HepG2 (cell line): Measurements from ENCODE around the gene BAG5. TPM values are rescaled to one million over a fixed set of nuclear protein-coding genes. Genes with fewer than 3 reads are reported as not detected.

Experiments
- CAMTA2 ChIP-seq: sonication (generic); formaldehyde crosslinking; IDR thresholded peaks from 2 replicates; pipeline ENCODE4 v1.4.0; 2020; ENCODE audit warnings: mild to moderate bottlenecking, missing genetic modification reagents, borderline replicate concordance
- CREB1 ChIP-seq, 2 experiments: fragments of 450-650 bp in 1 of 2; IDR thresholded peaks; 2 replicates each; pipeline ENCODE4 v1.6.1; 2016 to 2017; ENCODE audit warnings: control low read depth in 1 of 2, mild to moderate bottlenecking in 1 of 2, missing compliant biosample characterization in 1 of 2, missing genetic modification characterization in 1 of 2
- GABPB1 ChIP-seq: IDR thresholded peaks from 2 replicates; pipeline ENCODE4 v1.6.1; 2016; ENCODE audit warnings: mild to moderate bottlenecking, missing genetic modification reagents, moderate library complexity, missing compliant biosample characterization
- HDAC1 ChIP-seq: sonication (generic); formaldehyde crosslinking; IDR thresholded peaks from 2 replicates; pipeline ENCODE4 v1.5.1; 2020; ENCODE audit warnings: mild to moderate bottlenecking, missing genetic modification reagents
- HES4 ChIP-seq: sonication (generic); formaldehyde crosslinking; IDR thresholded peaks from 2 replicates; pipeline ENCODE4 v1.9.0; 2021; ENCODE audit warnings: mild to moderate bottlenecking, missing genetic modification reagents, borderline replicate concordance
- HIVEP1 ChIP-seq: sonication (generic); formaldehyde crosslinking; IDR thresholded peaks from 2 replicates; pipeline ENCODE4 v1.4.0; 2020; ENCODE audit warnings: mild to moderate bottlenecking, missing genetic modification reagents
- HNF4A ChIP-seq: sonication (generic); formaldehyde crosslinking; IDR thresholded peaks from 2 replicates; pipeline ENCODE4 v1.4.0; 2020; ENCODE audit warnings: missing genetic modification reagents
- IRX3 ChIP-seq: sonication (generic); formaldehyde crosslinking; IDR thresholded peaks from 2 replicates; pipeline ENCODE4 v1.8.1; 2023; ENCODE audit warnings: mild to moderate bottlenecking, low read depth, missing genetic modification reagents, borderline replicate concordance
- KLF15 ChIP-seq: sonication (generic); formaldehyde crosslinking; IDR thresholded peaks from 2 replicates; pipeline ENCODE4 v1.8.1; 2023; ENCODE audit warnings: borderline replicate concordance, mild to moderate bottlenecking, inconsistent platforms, missing genetic modification reagents, mixed read lengths
- PAF1 ChIP-seq: IDR thresholded peaks from 2 replicates; pipeline ENCODE4 v1.6.1; 2016; ENCODE audit warnings: missing genetic modification reagents, missing compliant biosample characterization
- RBFOX2 ChIP-seq: fragments of 200-400 bp; formaldehyde crosslinking; IDR thresholded peaks from 2 replicates; pipeline ENCODE4 v1.6.1; 2017; ENCODE audit warnings: low read depth, mild to moderate bottlenecking, low read length
- RXRA ChIP-seq: sonication (generic); formaldehyde crosslinking; IDR thresholded peaks from 2 replicates; pipeline ENCODE4 v1.5.1; 2020; ENCODE audit warnings: missing genetic modification reagents
- SRSF1 ChIP-seq: fragments of 200-400 bp; formaldehyde crosslinking; optimal IDR thresholded peaks from 2 replicates; pipeline ENCODE3; 2017; ENCODE audit warnings: mild to moderate bottlenecking, low read depth, low read length, moderate library complexity
- THAP9 ChIP-seq: sonication (generic); formaldehyde crosslinking; IDR thresholded peaks from 2 replicates; pipeline ENCODE4; 2020; ENCODE audit warnings: missing genetic modification reagents, mild to moderate bottlenecking, borderline replicate concordance
- ZBTB7A ChIP-seq: sonication (generic); formaldehyde crosslinking; IDR thresholded peaks from 2 replicates; pipeline ENCODE4 v1.8.0; 2022; ENCODE audit warnings: mild to moderate bottlenecking, missing genetic modification reagents
- ZFX ChIP-seq: sonication (generic); formaldehyde crosslinking; IDR thresholded peaks from 2 replicates; pipeline ENCODE4 v1.4.0; 2020; ENCODE audit warnings: mild to moderate bottlenecking, low read depth, missing genetic modification reagents, moderate library complexity
- ZMAT3 ChIP-seq: sonication (generic); formaldehyde crosslinking; conservative IDR thresholded peaks from 2 replicates; pipeline ENCODE4 v1.7.0; 2021; ENCODE audit warnings: missing genetic modification reagents
- ZNF317 ChIP-seq: sonication (generic); formaldehyde crosslinking; IDR thresholded peaks from 2 replicates; pipeline ENCODE4 v1.5.0; 2020; ENCODE audit warnings: mild to moderate bottlenecking, missing genetic modification reagents
- ZNF33B ChIP-seq: sonication (generic); formaldehyde crosslinking; IDR thresholded peaks from 2 replicates; pipeline ENCODE4 v1.5.1; 2020; ENCODE audit warnings: mild to moderate bottlenecking, missing genetic modification reagents
- ZNF468 ChIP-seq: sonication (generic); formaldehyde crosslinking; IDR thresholded peaks from 2 replicates; pipeline ENCODE4 v1.8.0; 2022; ENCODE audit warnings: mild to moderate bottlenecking, moderate library complexity, missing genetic modification reagents
- ZNF501 ChIP-seq: sonication (generic); formaldehyde crosslinking; IDR thresholded peaks from 2 replicates; pipeline ENCODE4 v1.5.1; 2020; ENCODE audit warnings: mild to moderate bottlenecking, moderate library complexity, missing genetic modification reagents
- ZNF724P ChIP-seq: sonication (generic); formaldehyde crosslinking; IDR thresholded peaks from 2 replicates; pipeline ENCODE4 v1.8.0; 2022; ENCODE audit warnings: missing genetic modification reagents, borderline replicate concordance
- ZNF747 ChIP-seq: sonication (generic); formaldehyde crosslinking; IDR thresholded peaks from 2 replicates; pipeline ENCODE4 v1.8.1; 2023; ENCODE audit warnings: missing genetic modification reagents, mild to moderate bottlenecking, borderline replicate concordance
- ZNF768 ChIP-seq: sonication (generic); formaldehyde crosslinking; IDR thresholded peaks from 2 replicates; pipeline ENCODE4 v1.4.0; 2020; ENCODE audit warnings: missing genetic modification reagents
- ZNF776 ChIP-seq: sonication (generic); formaldehyde crosslinking; IDR thresholded peaks from 2 replicates; pipeline ENCODE4 v1.4.0; 2020; ENCODE audit warnings: mild to moderate bottlenecking, missing genetic modification reagents
- polyA plus RNA-seq, 8 experiments: library from polyadenylated mRNA; depleted of rRNA in 3 of 8; stranded (reverse) in 7 of 8; unstranded in 1 of 8; fragments of >200 nt; fragmentation: Illumina TruSeq in 4 of 8; extraction: Trizol in 4 of 8; gene quantifications; 2 replicates each; pipeline versions ENCODE4 v1.2.1 to v1.2.3, GENCODE V29; 2011 to 2016; ENCODE audit warnings: low read depth in 4 of 8, missing spikeins in 1 of 8, mixed read lengths in 1 of 8; ENCODE audit not compliant: insufficient read depth in 1 of 8
- total RNA-seq, 5 experiments: library from RNA; depleted of rRNA; stranded (reverse); fragments of >200 nt; fragmentation: Illumina TruSeq; extraction: Trizol; gene quantifications; 2 replicates each; pipeline ENCODE4 v1.2.3, GENCODE V29; 2016; ENCODE audit warnings: low read depth in 1 of 5
- TF ChIP-seq, protein P1 (sequence below): sonication (generic); formaldehyde crosslinking; IDR thresholded peaks from 2 replicates; pipeline ENCODE4 v1.9.0; 2022; ENCODE audit warnings: missing genetic modification reagents, mild to moderate bottlenecking, borderline replicate concordance

The BAG5 gene
- total and polyA plus RNA-seq, 2 of the 13 experiments (the other 11 are each of a cell fraction or from before 2014, with no cell fraction given) = 3.5 to 21.0 TPM

GRCh38 chr14:103517721-103518421 lies 44.6 kb downstream of the BAG5 start (continued):
- TF ChIP-seq, protein P1, sequence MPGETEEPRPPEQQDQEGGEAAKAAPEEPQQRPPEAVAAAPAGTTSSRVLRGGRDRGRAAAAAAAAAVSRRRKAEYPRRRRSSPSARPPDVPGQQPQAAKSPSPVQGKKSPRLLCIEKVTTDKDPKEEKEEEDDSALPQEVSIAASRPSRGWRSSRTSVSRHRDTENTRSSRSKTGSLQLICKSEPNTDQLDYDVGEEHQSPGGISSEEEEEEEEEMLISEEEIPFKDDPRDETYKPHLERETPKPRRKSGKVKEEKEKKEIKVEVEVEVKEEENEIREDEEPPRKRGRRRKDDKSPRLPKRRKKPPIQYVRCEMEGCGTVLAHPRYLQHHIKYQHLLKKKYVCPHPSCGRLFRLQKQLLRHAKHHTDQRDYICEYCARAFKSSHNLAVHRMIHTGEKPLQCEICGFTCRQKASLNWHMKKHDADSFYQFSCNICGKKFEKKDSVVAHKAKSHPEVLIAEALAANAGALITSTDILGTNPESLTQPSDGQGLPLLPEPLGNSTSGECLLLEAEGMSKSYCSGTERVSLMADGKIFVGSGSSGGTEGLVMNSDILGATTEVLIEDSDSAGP (CRISPR knock-in tag) = 0 out of 2 replicates have a peak, but pooled peaks have one; percentile 72
- TF ChIP-seq RXRA (CRISPR knock-in tag) = no peak
- TF ChIP-seq HIVEP1 = 0 out of 2 replicates have a peak, but pooled peaks have one; percentile 27
- TF ChIP-seq HDAC1 = 0 out of 2 replicates have a peak, but pooled peaks have one; percentile 34
- TF ChIP-seq ZNF776 (CRISPR knock-in tag) = 0 out of 2 replicates have a peak, but pooled peaks have one; percentile 12
- TF ChIP-seq ZNF33B (CRISPR knock-in tag) = no peak
- TF ChIP-seq THAP9 (CRISPR knock-in tag) = peak; percentile 9; the same call in 1 of the 2 replicates
- TF ChIP-seq HNF4A = peak; percentile 35; the same call in 1 of the 2 replicates
- peak; percentile 3; the same call in 1 of the 2 replicates for TF ChIP-seq IRX3 (CRISPR knock-in tag)
- peak; percentile 26; the same call in 1 of the 2 replicates for TF ChIP-seq GABPB1 (CRISPR knock-in tag)
- TF ChIP-seq ZNF317 (CRISPR knock-in tag) = peak; percentile 31; the same call in 1 of the 2 replicates
- no peak for TF ChIP-seq CREB1 (IDR thresholded peaks at IDR 0.05)
- no peak for TF ChIP-seq CREB1 (CRISPR knock-in tag; IDR thresholded peaks at IDR 0.05)
- peak; percentile 61; the same call in 1 of the 2 replicates for TF ChIP-seq ZFX (CRISPR knock-in tag)
- no peak for TF ChIP-seq ZMAT3 (CRISPR knock-in tag)
- 0 out of 2 replicates have a peak, but pooled peaks have one; percentile 4 for TF ChIP-seq ZNF747
- 0 out of 2 replicates have a peak, but pooled peaks have one; percentile 4 for TF ChIP-seq HES4 (CRISPR knock-in tag)
- TF ChIP-seq ZNF724P (CRISPR knock-in tag) = no peak
- TF ChIP-seq RBFOX2 = 0 out of 2 replicates have a peak, but pooled peaks have one; percentile 2
- peak; percentile 21; the same call in 1 of the 2 replicates for TF ChIP-seq CAMTA2 (CRISPR knock-in tag)
- peak; percentile 17; the same call in 1 of the 2 replicates for TF ChIP-seq ZBTB7A (CRISPR knock-in tag)
- peak; percentile 0 for TF ChIP-seq SRSF1
- 0 out of 2 replicates have a peak, but pooled peaks have one; percentile 11 for TF ChIP-seq KLF15 (CRISPR knock-in tag)
- TF ChIP-seq ZNF468 = no peak
- TF ChIP-seq ZNF768 (CRISPR knock-in tag) = peak; percentile 19; the same call in 1 of the 2 replicates
- 0 out of 2 replicates have a peak, but pooled peaks have one; percentile 52 for TF ChIP-seq PAF1 (CRISPR knock-in tag)
- 0 out of 2 replicates have a peak, but pooled peaks have one; percentile 11 for TF ChIP-seq ZNF501 (CRISPR knock-in tag)
